Measurements from ENCODE around the gene COL4A2. TPM values are rescaled to one million over a fixed set of nuclear protein-coding genes. Genes with fewer than 3 reads are reported as not detected.

COL4A2 gene
- total RNA-seq, 8 experiments from 2014 or later, result 3.5 to 379 (median 30.2) TPM

DNA sequence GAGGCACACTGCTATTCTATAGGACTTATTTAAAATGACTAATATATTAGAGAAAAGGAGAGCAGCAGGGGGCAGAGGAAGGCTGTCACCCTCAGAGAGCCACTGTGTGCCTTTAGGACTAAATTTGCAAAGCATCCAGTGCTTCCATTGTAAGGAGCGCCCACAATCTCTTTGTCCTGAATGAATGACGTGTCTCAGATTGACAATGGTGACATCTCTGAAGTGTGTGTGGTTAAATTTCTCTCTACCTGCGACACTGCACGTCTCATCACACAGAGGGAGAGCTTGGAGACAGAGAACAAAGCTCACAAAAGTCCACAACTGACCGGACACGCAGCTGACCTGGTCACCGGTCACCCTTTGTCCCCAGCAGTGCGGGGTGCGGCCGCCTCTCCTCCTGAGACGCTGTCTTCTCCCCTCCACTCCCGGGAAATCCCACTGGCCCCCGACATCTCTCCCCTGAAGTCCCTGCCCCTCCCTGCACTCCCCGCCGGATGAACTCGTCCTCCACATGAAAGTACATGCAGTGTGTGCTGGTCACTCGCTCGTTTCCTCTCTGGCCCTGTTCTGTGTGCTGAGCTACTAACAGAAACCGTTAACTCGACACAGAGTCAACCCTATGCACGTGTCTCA is 147.3 kb downstream of the COL4A2 start:
- Histone ChIP-seq H3K4me3 (no peak overlapping the region), H3K4me1 (replicated peaks in 1 of 2) (peaks cover 19 to 22% of the 10 kb centered on the region in 2 donors), H3K27ac (peak overlapping the region in 1 of 2 donors; percentile 45)
- 0 to 85% (median 34%) methylated on average over 2 to 7 of the region's 21 CpGs; no CpG with 5 or more reads in 7 of the 10 experiments for WGBS, 10 experiments
- peak in 3 of 8 experiments; percentile 8 to 19 (median 18) for ATAC-seq (replicated peaks in 6 of 8)
- in situ Hi-C loops (cut with MboI; ENCODE audit: low pct_unique_long_range_greater_than_20kb in 2 of 9, low sequenced_read_pairs in 9 of 9, unreplicated experiment in 9 of 9), result no loop called here

DNA sequence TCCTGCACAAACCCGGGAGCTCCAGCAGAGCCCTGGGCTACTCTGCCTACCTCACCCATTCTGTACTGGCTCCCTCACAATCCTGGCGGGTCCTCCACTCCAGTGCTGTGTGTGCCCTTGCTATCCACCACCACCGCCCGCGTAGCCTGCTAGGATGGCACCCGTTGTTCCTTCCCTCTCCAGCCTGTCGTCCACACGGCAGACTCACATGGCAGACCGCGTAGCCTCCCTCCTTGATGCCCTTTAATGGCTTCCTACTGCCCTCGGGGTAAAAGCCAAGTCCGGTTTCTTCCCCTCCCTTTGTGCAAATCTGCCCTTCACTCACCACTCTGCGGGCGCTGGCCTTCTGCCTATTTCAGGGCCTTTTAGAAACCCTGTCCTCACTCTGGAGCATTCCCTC is 147.9 kb downstream of the COL4A2 start:
- Histone ChIP-seq H3K27ac (no peak overlapping the region), H3K4me3 (no peak overlapping the region), H3K4me1 (replicated peaks in 1 of 2) (peaks cover 19 to 22% of the 10 kb centered on the region in 2 donors)
- ATAC-seq (replicated peaks in 6 of 8), result peak in 1 of 8 experiments; percentile 5
- 83 to 100% (median 89%) methylated on average over 2 to 10 of the region's 14 CpGs; no CpG with 5 or more reads in 2 of the 10 experiments for WGBS, 10 experiments
- in situ Hi-C loops (cut with MboI; ENCODE audit: low pct_unique_long_range_greater_than_20kb in 2 of 9, low sequenced_read_pairs in 9 of 9, unreplicated experiment in 9 of 9), result no loop called here

GRCh38 chr13:110455444-110455843 is 148.4 kb downstream of the COL4A2 start:
- WGBS, 10 experiments, result 47 to 100% (median 66%) methylated on average over 2 to 6 of the region's 10 CpGs; no CpG with 5 or more reads in 2 of the 10 experiments
- H3K4me1 ChIP-seq (replicated peaks in 1 of 2), result peaks cover 19 to 22% of the 10 kb centered on the region in 2 donors
- no peak overlapping the region for H3K4me3 ChIP-seq
- no peak for ATAC-seq (replicated peaks in 6 of 8)
- in situ Hi-C loops (cut with MboI; ENCODE audit: low pct_unique_long_range_greater_than_20kb in 2 of 9, low sequenced_read_pairs in 9 of 9, unreplicated experiment in 9 of 9), result no loop called here
- H3K27ac ChIP-seq, result no peak overlapping the region

DNA sequence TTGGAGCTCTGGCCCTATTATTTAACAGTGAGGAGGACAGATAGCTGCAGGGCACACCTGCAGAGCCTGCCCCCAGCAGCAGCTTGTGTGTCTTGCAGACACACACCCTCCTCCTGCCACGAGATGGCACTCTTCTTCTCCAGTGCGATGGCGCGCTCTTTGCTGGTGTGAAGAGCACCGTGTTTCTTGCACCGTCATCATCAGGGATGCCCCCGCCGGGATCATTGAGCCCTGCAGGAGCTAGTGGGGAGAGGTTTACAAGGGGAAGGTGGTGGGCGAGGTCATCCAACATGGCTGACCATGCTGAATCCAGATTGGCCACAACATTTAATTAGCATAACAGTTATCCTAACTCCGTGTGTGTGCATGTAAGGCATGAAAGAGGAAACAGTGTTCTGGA is 148.9 kb downstream of the COL4A2 start:
- H3K4me3 ChIP-seq, result peak overlapping the region in 1 of 5 donors; percentile 5
- 13 to 40% (median 28%) methylated on average over 2 to 6 of the region's 10 CpGs; no CpG with 5 or more reads in 5 of the 10 experiments for WGBS, 10 experiments
- peaks cover 19 to 22% of the 10 kb centered on the region in 2 donors for H3K4me1 ChIP-seq (replicated peaks in 1 of 2)
- no peak overlapping the region for H3K27ac ChIP-seq
- in situ Hi-C loops (cut with MboI; ENCODE audit: low pct_unique_long_range_greater_than_20kb in 2 of 9, low sequenced_read_pairs in 9 of 9, unreplicated experiment in 9 of 9), result no loop called here
- peak; percentile 94 to 99 (median 96) for ATAC-seq (replicated peaks in 6 of 8)

DNA sequence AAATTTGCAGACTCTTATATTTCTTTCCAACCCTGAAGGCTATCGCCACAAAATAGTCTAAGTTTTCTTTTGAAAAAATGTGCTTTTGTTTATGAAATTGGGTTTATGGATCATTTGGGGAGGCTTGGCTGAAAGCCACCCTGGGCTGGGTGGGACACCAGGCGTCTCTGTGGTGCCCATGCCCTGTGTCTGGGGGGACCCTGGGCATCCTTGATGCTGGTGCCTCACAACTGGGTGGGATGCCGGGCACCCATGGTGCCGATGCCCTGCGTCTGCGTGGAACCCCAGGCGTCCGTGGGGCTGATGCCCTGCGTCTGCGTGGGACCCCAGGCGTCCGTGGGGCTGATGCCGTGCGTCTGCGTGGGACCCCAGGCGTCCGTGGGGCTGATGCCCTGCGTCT is 149.5 kb downstream of the COL4A2 start:
- WGBS, 10 experiments, result 78 to 100% (median 90%) methylated on average over 1 to 8 of the region's 18 CpGs; no CpG with 5 or more reads in 4 of the 10 experiments
- no peak for ATAC-seq (replicated peaks in 6 of 8)
- Histone ChIP-seq H3K4me3 (no peak overlapping the region), H3K4me1 (replicated peaks in 1 of 2) (peaks cover 19 to 22% of the 10 kb centered on the region in 2 donors), H3K27ac (no peak overlapping the region)
- in situ Hi-C loops (cut with MboI; ENCODE audit: low pct_unique_long_range_greater_than_20kb in 2 of 9, low sequenced_read_pairs in 9 of 9, unreplicated experiment in 9 of 9), result no loop called here

DNA sequence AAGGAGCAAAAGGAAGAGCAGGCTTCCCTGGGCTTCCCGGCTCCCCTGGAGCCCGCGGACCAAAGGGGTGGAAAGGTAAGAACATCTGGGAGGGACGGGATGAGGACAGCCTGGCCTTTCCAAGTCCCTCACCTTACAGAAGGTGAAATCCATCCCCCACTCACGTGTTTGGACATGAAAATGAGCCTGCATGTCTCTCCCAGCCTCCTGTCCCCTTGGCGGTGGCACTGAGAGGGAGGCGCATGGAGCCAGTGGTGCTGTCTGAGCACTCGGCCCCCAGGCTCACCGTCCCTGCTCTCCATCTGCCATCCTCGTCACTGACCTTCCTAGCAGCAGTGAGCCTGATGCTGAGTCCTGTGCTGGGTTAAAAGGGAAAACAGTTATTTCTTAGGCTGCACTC is 150.3 kb downstream of the COL4A2 start:
- no peak for ATAC-seq (replicated peaks in 6 of 8)
- Histone ChIP-seq H3K27ac (no peak overlapping the region), H3K4me1 (replicated peaks in 1 of 2) (peaks cover 19 to 22% of the 10 kb centered on the region in 2 donors), H3K4me3 (no peak overlapping the region)
- in situ Hi-C loops (cut with MboI; ENCODE audit: low pct_unique_long_range_greater_than_20kb in 2 of 9, low sequenced_read_pairs in 9 of 9, unreplicated experiment in 9 of 9), result no loop called here
- 80 to 100% (median 88%) methylated on average over 1 to 9 of the region's 10 CpGs; no CpG with 5 or more reads in 6 of the 10 experiments for WGBS, 10 experiments

DNA sequence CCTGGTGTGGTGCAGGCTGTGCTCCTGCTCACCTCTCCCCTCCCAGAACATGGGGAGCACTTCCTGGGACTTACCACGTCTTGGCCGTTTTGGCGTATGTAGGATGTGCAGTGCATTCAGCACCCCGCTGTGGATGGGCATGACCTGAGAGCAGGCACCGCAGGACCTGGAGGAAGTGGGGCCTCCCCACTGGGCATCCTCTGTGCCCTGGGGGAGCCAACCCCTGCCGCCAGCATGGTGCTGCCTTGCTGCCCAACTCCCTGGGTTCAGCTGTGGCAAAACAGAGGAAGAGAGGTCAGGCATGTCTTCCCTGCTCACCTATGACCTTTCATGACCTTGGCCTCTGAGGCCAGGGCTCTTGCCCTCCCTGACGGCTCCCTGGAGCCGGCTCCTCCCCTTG is 150.9 kb downstream of the COL4A2 start:
- in situ Hi-C loops (cut with MboI; ENCODE audit: low pct_unique_long_range_greater_than_20kb in 2 of 9, low sequenced_read_pairs in 9 of 9, unreplicated experiment in 9 of 9), result no loop called here
- Histone ChIP-seq H3K27ac (no peak overlapping the region), H3K4me1 (replicated peaks in 1 of 2) (peaks cover 19 to 22% of the 10 kb centered on the region in 2 donors), H3K4me3 (no peak overlapping the region)
- 75 to 100% (median 100%) methylated on average over 1 to 3 of the region's 8 CpGs; no CpG with 5 or more reads in 3 of the 10 experiments for WGBS, 10 experiments
- ATAC-seq (replicated peaks in 6 of 8), result no peak

DNA sequence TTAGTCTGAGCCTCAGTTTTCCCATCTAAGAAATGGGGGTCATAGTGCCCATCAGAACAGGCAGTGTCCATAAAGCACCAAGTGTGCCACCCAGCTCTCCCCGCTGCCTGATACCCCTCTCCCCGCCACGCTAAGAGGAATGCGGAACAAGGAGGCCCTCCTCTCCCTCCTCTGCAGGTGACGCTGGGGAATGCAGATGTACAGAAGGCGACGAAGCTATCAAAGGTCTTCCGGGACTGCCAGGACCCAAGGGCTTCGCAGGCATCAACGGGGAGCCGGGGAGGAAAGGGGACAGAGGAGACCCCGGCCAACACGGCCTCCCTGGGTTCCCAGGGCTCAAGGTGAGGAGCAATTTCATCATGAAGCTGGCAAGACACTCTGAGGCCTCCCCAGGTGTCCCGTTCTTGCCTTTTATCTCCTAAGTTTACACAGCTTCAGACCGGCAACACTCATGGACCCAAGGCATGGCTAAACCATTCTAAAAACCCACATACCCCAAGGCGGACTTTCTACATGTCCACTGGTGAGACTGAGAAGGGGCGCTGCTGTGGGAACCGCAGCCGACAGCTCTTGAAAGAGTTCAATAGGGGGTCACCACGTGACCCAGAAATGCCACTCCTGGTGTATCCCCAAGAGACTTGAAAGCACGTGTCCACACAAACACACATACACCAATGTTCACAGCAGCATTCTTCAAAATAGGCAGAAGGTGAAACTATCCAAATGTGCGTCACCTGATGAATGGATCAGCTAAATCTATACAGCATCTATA is 151.7 kb downstream of the COL4A2 start:
- no peak overlapping the region for H3K27ac ChIP-seq
- H3K4me1 ChIP-seq (replicated peaks in 1 of 2), result peaks cover 15 to 18% of the 10 kb centered on the region in 2 donors
- in situ Hi-C loops (cut with MboI; ENCODE audit: low pct_unique_long_range_greater_than_20kb in 2 of 9, low sequenced_read_pairs in 9 of 9, unreplicated experiment in 9 of 9), result no loop called here
- WGBS, 10 experiments, result 50 to 93% (median 80%) methylated on average over 1 to 7 of the region's 22 CpGs; no CpG with 5 or more reads in 3 of the 10 experiments
- no peak for ATAC-seq (replicated peaks in 6 of 8)
- H3K4me3 ChIP-seq, result no peak overlapping the region

DNA sequence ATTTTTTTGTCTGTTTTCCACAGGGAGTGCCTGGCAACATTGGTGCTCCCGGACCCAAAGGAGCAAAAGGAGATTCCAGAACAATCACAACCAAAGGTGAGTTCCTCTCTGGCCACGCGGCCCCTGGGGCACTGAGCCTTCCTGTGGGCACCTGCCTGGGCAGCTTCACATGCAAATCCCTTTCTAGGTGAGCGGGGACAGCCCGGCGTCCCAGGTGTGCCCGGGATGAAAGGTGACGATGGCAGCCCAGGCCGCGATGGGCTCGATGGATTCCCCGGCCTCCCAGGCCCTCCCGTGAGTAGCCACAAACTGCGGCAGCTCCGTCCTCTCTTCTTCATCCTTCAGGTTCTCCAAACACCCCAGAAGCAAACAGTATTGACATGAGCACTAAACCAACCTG is 155.0 kb downstream of the COL4A2 start:
- Histone ChIP-seq H3K4me1 (replicated peaks in 1 of 2) (peaks cover 26 to 28% of the 10 kb centered on the region in 2 donors), H3K4me3 (no peak overlapping the region), H3K27ac (no peak overlapping the region)
- in situ Hi-C loops (cut with MboI; ENCODE audit: low pct_unique_long_range_greater_than_20kb in 2 of 9, low sequenced_read_pairs in 9 of 9, unreplicated experiment in 9 of 9), result no loop called here
- WGBS, 10 experiments, result 60 to 100% (median 94%) methylated on average over 2 to 15 of the region's 15 CpGs; no CpG with 5 or more reads in 5 of the 10 experiments
- no peak for ATAC-seq (replicated peaks in 6 of 8)

DNA sequence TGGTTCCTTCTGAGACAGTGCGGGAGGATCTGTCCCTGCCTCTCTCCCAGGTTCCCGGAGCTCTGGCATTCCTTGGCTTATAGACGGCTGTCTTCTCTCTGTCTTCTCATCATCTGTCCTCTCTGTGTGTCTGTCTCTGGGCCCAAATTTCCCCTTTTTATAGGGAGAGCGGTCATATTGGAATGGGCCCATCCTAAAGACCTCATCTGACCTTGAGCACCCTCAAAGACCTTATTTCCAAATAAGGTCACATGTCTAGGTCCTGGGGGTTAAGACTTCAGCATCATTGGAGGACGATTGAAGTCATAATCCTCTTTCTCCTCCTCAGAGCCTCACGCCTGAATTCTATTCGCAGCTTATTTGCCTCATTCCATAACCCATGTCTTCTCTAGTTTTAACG is 156.1 kb downstream of the COL4A2 start:
- no peak overlapping the region for H3K27ac ChIP-seq
- no peak overlapping the region for H3K4me3 ChIP-seq
- WGBS, 10 experiments, result 50 to 100% (median 80%) methylated on average over 1 to 5 of the region's 8 CpGs; no CpG with 5 or more reads in 3 of the 10 experiments
- no peak for ATAC-seq (replicated peaks in 6 of 8)
- H3K4me1 ChIP-seq (replicated peaks in 1 of 2), result peaks cover 29 to 32% of the 10 kb centered on the region in 2 donors
- in situ Hi-C loops (cut with MboI; ENCODE audit: low pct_unique_long_range_greater_than_20kb in 2 of 9, low sequenced_read_pairs in 9 of 9, unreplicated experiment in 9 of 9), result no loop called here

DNA sequence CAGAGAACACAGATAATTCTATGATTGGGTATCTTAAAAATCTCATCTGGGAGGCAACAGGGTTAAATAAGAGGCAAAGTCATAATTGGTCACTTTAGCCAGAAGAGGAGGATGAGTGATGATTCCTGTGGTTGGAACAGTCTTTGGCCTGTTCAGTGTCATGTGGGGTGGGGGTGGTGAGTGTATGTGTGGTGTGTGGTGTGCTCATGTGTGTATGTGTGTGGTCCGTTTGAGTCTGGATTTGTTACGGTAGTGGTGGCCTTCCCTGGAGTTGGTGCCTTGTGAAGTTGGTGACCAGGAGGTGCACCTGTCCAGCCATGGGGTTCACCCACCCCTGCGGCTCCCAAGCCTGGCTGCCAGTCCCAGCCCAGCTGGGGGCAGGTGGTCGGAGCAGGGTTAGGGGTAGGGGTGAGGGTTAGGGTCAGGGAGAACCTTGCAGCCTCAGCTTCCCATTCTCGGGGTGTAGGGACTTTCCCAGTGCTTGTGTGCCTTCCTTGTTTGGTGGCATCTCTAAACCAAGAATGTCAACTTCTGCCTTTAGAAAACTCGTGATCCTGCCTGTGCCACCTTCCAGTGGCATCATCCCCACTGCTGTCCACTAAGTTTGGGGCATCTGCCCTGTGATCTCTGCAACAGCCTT is 156.9 kb downstream of the COL4A2 start:
- in situ Hi-C loops (cut with MboI; ENCODE audit: low pct_unique_long_range_greater_than_20kb in 2 of 9, low sequenced_read_pairs in 9 of 9, unreplicated experiment in 9 of 9), result no loop called here
- 65 to 100% (median 84%) methylated on average over 1 to 3 of the region's 6 CpGs; no CpG with 5 or more reads in 6 of the 10 experiments for WGBS, 10 experiments
- Histone ChIP-seq H3K27ac (peak overlapping the region in 1 of 2 donors; percentile 26), H3K4me3 (no peak overlapping the region), H3K4me1 (replicated peaks in 1 of 2) (peaks cover 29 to 32% of the 10 kb centered on the region in 2 donors)
- ATAC-seq (replicated peaks in 6 of 8), result no peak

DNA sequence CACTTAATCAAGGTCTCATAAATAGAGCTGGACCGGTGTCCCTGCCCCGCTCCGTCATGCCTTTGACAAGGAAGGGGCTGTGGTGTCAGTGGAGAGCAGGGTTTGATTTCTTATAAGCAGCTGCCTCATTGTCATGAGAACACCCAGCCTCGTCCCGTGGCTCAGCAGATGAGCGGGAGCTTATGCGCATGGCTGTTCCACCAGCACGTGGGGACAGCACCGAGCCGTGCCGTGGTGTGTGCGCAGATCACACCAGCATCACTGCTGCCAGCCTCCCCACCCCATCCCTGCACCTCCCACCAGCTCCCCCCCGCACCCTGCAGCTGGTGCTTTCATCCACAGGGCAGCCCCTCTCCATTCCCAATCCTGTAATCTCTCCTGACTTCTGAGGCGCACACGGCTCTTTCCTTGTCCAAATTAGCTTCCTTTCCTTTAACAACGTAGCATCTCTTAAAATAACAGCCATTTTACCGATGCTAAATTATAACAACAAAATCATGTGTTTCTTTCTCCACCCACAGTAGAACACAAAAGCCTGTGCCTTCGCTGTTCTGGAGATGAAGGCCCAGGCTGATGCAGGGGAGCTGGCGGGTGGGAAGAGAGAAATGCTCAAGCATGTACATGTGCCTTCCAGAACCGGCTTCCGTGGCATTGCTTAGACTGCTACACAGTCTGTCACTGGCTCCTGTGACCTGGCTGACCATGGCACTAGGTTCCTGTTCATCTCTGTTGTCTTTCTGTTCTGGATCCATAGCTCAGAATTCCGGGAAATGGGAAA is 157.7 kb downstream of the COL4A2 start:
- Histone ChIP-seq H3K4me3 (no peak overlapping the region), H3K27ac (peak overlapping the region; percentile 12 to 38), H3K4me1 (replicated peaks in 1 of 2) (peaks cover 29 to 32% of the 10 kb centered on the region in 2 donors)
- WGBS, 10 experiments, result 70 to 100% (median 94%) methylated on average over 1 to 8 of the region's 22 CpGs; no CpG with 5 or more reads in 1 of the 10 experiments
- in situ Hi-C loops (cut with MboI; ENCODE audit: low pct_unique_long_range_greater_than_20kb in 2 of 9, low sequenced_read_pairs in 9 of 9, unreplicated experiment in 9 of 9), result no loop called here
- peak in 5 of 8 experiments; percentile 32 to 88 (median 79) for ATAC-seq (replicated peaks in 6 of 8)
